NCI-H510A (cell line): ENCODE measurements around the gene SFRP4.
"Not testable (repeated sequence)": the region's sequence is repeated elsewhere in the genome, so short reads cannot be mapped to it uniquely, and the experiment has no call there.

Experiments used
- DNase-seq: peaks from one replicate; lab custom pipeline; 2025; lab: John Stamatoyannopoulos, UW

SFRP4 gene

DNA sequence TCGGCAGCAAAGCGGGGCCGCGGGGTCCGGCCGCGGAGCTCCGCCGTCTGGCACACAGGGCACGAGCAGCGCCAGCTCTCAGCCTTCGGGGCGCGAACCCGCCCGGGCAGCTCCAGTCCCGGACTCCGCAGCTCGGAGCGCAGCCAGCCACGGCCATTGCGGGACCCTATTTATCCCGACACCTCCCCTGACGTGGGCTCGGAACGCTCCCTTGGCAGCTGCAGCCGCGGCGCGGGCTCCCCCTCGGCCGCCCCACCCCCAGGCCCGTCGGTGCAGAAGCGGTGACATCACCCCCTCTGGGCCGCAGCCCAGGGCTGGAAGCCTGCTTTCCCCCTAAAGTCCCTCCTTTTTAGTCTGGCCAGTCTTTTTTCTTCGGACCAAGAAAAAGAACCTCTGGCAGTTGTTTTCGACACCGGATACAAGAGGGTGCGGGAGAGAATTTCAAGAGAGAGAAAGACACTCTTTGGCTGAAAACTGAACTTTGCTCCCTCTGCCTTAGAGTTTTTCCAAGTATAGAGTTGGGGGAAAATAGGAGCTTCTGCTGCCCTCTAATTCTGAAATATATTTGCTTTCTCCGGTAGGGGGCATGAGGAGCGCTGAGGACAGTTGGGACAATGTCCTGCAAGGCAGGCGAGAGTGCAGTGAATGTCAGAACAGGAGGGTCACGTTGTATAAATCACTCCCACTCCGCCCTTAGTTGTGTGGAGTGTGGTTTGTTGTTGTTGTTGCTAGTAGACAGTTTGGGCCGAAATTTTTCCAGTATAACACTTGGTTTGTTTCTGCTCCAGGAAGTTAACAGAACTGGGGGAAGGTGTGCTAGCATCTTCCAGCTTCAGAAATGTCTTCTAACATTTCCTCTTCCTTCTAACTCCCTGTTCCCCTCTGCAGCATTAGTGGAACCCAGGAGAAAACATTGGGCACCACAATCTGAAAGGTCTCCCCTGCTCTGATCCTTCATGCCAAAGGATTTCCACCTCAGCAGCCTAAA lies at the start of gene SFRP4:
SFRP4 (minus strand) TSS at position 145 of the 988 bp plus-strand sequence. CDS start 280 bp downstream, outside the sequence.
- peak; percentile 9 for DNase-seq

DNA sequence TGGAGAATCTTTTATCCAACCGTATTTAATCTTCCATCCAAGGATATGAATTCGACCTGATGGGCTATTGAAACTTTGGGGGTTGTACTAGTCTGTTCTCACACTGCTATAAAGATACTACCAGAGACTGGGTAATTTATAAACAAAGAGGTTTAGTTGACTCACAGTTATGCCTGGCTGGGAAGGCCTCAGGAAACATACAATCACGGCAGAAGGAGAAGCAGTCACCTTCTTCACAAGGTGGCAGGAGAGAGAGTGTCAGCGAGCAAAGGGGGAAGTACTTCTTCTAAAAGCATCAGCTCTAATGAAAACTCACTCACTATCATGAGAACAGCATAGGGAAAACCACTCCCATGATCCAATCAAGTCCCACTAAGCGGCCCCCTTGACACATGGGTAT lies 47.6 kb upstream of the SFRP4 start:
- no peak for DNase-seq

DNA sequence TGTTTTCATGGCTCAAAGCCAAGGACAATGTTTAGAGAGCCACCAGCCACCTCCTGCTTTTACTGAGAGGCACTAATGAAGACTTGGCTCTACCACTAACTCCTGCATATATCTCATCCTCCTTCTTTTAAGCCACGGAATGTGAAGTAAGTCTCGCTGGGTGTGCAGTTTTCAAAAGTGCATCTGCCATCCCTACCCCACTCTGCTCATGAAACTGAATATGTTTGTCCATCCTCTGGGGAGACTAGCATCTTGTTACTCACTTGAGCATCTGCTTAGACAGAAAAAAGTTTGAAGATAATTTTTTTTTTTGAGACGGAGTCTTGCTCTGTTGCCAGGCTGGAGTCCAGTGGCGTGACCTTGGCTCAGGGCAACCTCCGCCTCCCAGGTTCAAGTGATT lies 44.6 kb upstream of the SFRP4 start:
- DNase-seq = no peak

DNA sequence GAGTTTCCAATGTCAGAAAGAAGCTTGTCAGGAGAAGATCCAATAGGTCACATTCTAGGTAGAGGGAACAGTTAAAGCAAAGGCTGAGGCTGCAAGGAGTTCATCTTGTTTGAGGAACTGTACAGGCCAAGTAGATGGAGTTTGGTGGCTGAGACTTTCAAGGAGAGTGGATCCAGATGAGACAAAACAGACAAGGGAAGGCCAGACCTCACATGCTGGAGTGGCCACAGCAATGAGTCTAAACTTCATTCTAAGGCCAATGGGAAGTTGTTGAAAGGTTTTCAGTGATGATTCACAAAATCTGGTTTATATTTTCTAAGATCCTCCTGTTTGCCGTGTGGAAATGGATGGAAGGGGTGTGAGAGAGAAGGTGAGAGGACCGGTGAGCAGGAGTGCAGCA lies 43.9 kb upstream of the SFRP4 start:
- DNase-seq = no peak

- no peak for DNase-seq
Observed at GRCh38 chr7:37957221-37957970, 40.8 kb upstream of the SFRP4 start.

DNA sequence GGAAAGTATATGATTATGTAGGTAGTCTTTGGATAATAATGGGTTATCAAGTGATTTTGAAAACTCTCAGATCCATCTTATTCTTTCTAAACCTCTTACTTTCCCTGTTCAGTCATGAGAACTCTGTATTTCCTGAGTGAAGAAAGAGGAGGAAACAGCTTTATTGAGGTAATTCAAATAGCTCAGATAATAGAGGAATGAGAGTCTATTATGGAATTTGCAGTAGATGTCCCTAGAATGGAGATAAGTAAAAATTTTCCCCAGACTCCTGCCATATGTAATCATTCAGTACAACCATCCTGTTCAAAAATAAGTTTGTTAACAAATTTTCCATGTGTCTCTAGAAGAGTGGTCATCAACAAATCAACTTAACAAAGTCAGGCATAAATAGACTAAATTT lies 40.2 kb upstream of the SFRP4 start:
- DNase-seq = no peak

DNA sequence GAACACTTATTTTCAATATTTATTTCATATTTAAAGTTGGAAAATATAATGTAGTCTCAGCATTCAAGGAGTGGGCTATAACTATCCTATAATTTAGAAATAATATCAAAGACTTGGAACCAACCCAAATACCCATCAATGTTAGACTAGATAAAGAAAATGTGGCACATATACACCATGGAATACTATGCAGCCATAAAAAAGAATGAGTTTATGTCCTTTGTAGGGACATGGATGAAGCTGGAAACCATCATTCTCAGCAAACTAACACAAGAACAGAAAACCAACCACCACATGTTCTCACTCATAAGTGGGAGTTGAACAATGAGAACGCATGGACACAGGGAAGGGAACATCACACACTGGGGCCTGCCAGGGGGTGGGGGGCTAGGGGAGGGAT lies 37.6 kb upstream of the SFRP4 start:
- DNase-seq = not testable (repeated sequence)

DNA sequence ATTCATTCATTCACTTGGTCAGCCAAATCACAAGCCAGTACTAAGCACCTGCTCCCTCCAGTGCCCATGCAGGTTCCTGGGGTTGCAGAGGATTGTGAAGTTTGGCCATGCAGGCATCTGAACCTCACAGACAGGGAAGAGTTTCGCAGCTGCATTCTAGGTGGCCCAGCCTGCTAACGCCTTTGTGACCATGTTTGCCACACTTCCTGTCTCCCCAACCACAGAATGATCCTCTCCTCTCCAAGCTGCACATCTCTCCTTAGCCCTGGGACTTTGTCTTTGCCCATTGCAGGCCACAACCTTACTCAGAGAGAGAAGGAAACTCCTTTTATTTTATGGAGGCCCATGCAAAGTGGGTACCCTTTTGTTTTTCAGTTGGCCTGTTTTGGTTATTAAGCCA lies 35.6 kb upstream of the SFRP4 start:
- no peak for DNase-seq

GRCh38 chr7:37947941-37948210 lies 31.3 kb upstream of the SFRP4 start:
- DNase-seq = no peak

DNA sequence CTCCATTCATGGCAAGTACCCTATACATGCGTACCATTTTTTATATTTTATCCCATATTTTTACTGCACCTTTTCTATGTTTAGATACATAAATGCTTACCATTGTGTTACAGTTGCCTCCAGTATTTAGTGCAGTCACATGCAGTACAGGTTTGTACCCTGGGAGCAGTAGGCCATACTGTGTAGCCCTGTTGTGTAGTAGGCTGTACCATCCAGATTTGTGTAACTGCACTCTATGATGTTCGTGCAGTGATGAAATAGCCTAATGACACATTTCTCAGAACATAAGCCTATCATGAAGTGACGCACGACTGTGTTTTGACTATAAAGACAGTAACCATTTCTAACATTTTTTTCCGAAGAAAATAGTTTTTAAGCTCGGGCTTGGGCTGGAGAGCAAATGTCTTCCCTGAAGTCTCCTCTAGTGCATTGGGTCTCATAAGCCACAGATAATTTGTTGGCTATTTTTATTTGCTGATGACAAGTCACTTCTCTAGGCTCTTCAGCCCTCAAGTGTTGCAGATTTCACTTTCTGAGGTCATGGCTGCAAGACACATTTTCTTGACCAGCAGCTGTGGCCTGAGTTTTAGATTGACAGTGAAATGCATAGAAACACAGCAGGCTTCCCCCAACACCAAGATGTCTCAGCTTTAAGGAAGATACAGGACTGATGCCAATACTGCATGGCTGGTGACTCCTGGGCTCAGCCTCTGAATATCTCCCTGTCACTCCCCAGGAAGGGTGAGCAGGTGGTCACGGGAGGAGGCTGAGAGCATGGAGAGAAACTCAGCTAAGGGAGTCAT lies 30.7 kb upstream of the SFRP4 start:
- no peak for DNase-seq

GRCh38 chr7:37945336-37945735 lies 28.7 kb upstream of the SFRP4 start:
- no peak for DNase-seq

GRCh38 chr7:37944737-37945054 lies 28.1 kb upstream of the SFRP4 start:
- DNase-seq = no peak

- DNase-seq = no peak
Observed at GRCh38 chr7:37943905-37944736, 27.5 kb upstream of the SFRP4 start.

DNA sequence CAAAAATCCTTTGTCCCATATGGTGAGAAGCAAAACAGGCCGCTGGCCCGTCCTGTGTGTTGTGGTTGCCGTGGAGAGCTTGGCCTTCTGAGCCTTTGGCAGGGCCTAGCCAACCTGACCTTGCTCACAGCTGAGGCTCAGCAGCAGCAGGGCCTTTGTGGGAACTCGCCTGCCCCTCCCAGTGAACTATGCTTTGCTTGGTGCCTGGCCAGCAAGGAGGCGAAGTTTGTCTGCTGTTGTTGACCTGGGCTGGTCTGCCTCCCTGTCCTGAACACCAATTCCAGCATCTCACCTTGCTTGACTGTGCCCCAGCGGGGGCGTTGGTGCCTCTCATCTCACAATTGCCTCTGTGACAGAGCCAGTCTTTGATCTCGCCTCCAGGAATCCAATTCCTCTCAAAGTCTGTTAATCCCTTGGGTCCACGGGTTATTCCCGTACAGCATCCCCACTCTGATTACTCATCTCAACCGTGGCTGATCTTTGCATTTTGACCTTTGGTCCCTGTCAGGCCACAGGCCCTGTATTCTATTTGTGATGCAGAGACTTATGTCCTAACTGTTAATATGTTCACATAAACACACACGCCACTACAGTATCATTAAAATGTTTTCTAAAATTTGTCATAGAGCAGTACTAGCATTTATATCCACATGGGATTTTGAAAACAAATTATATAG lies 26.5 kb upstream of the SFRP4 start:
- DNase-seq = no peak

DNA sequence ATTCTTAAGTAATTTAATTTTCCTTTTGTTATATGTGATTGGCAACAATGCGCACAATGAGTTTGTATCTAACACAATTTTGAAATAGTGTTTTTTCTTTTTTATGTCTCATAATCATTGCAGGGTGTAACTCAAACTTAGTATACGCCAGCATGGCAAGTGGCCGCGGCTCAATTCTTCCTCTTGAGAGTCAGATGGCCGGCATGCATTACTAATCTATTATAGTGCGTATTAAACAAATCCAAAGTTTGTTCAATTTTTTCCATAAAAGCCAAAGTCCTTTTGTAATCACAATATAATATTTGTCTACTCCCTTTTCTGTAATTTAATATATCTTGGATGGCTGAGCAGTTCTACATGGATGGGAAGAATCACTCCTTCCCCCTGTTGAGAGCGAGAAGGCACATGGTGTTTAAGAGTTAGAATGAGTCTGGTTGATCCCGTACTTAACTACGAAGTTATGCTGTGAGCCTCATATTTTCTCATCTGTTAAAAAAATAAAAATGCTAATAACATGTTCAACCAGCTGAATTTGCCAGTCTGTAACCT lies 16.5 kb upstream of the SFRP4 start:
- DNase-seq = no peak

GRCh38 chr7:37932543-37932942 lies 15.9 kb upstream of the SFRP4 start:
- DNase-seq = no peak

DNA sequence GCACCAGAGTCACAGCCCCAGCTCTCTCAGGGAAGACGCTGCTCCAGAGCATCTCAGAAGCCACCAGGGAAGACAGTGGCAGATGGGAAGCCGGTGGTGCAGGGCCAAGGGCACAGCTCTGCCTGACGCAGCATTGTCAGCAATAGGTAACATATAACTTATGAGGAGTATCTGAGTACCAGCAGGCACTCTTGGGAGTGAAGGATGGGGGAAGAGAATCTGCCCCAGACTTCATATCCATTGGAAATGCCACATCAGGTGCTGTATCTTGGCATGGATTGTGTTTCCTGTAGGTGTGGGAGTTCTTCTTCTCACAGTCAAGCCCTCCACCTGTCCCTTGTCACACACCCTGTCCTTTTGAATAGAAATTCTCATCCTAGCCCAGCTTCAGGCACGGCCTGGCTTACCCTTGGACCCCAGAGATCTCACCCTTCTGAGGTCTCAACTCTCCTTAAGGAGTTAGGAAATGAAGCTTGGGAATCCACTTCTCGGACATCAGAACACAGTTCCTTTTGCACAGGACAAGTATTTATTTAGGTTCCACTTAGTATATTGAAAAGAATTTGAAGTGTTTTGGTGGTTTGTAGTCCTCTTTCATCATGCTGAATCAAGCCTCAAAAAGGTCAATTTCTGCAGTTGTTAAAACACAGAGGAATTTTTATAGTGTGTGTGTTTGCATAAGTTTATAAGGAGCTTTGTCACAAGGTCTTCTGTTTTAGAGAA lies 13.8 kb upstream of the SFRP4 start:
- DNase-seq = no peak

DNA sequence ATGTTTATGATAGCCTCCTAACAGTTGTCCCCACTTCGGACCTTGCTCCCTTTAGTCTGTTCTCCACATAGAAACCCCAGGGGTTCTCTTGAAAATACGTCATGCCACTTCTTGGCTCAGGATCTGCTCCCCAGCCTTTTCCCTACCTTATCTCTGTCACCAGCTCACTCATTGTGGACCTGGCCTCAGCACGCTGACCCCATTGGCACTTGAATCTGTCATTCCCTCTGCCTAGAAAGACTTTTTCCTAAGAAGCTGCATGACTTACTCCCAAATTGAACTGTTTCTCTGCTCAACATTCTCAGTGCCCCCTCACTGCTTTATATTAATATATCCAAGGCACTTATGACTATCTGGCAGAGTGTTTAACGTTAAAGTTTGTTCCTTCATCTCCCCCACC lies 12.3 kb upstream of the SFRP4 start:
- no peak for DNase-seq

GRCh38 chr7:37927773-37928444 lies 11.3 kb upstream of the SFRP4 start:
- DNase-seq = no peak

DNA sequence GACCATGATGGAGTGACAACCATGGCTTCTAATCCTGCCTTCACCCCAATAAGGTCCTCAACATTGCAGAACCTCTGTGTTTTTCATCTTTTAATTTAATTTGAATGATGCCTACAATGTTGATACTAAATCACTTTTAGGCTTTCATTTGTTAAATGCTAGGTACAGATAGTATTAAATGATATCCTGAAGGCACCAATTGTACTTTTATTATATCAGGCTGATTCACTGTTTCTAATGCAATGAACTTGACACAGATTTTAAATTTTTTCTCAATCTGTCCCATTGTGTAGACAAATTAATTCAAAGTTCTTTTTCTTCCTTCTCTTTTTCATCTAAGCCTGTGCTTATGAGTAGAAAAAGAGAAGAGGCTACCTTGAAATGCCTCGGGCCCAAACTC lies 9.0 kb upstream of the SFRP4 start:
- DNase-seq = no peak
